Measurements from ENCODE around the gene CAPN10. TPM values are rescaled to one million over a fixed set of nuclear protein-coding genes. Genes with fewer than 3 reads are reported as not detected.

Gene CAPN10
- total RNA-seq, 1 experiment from 2014 or later: 47.4 TPM

GRCh38 chr2:240551288-240551687 lies 35.2 kb upstream of the CAPN10 start:
- Histone ChIP-seq H3K18ac (ENCODE audit: insufficient read length, low read depth, low read length) (no peak overlapping the region), H3K9me3 (ENCODE audit: control insufficient read depth, low read depth, low read length) (peaks cover 12% of the 10 kb centered on the region), H4K5ac (ENCODE audit: insufficient read length, low read depth, low read length) (no peak overlapping the region), H2BK120ac (ENCODE audit: low read depth, low read length, poor library complexity, severe bottlenecking) (no peak overlapping the region), H3K56ac (ENCODE audit: insufficient read length, low read depth, low read length) (no peak overlapping the region), H3K4ac (ENCODE audit: low read depth, low read length) (no peak overlapping the region), H3K4me1 (ENCODE audit: insufficient read depth, low read length) (no peaks in the 10 kb centered on the region), H2BK12ac (ENCODE audit: insufficient read length, low read depth, low read length) (no peak overlapping the region), H4K8ac (replicated peaks; ENCODE audit: insufficient read length, low read depth, low read length) (no peak overlapping the region), H4K91ac (ENCODE audit: insufficient read length, low read depth, low read length) (no peak overlapping the region), H2AFZ (ENCODE audit: low read length) (no peak overlapping the region), H3T11ph (ENCODE audit: low read length) (no peak overlapping the region), H2AK5ac (ENCODE audit: insufficient read length, low read length) (no peak overlapping the region), H3K79me1 (ENCODE audit: insufficient read depth, low read depth, low read length, poor library complexity, severe bottlenecking) (no peaks in the 10 kb centered on the region), H3K79me2 (ENCODE audit: insufficient read depth, low read length) (no peaks in the 10 kb centered on the region), H4K20me1 (ENCODE audit: control insufficient read depth, insufficient read depth, insufficient read length) (no peaks in the 10 kb centered on the region), H3K23me2 (ENCODE audit: insufficient read length, low read depth, low read length, poor library complexity, severe bottlenecking) (no peaks in the 10 kb centered on the region), H2BK5ac (ENCODE audit: insufficient read length, low read length) (no peak overlapping the region), H2BK20ac (ENCODE audit: low read depth, low read length, poor library complexity, severe bottlenecking) (no peak overlapping the region), H3K27me3 (ENCODE audit: insufficient read depth, low read length) (no peaks in the 10 kb centered on the region), H3K14ac (ENCODE audit: insufficient read depth, low read length) (no peak overlapping the region), H3K27ac (ENCODE audit: insufficient read length, low read depth, low read length) (no peak overlapping the region), H3K23ac (ENCODE audit: insufficient read length, low read depth, low read length) (no peak overlapping the region), H3K9ac (ENCODE audit: extremely low read depth, insufficient read length, low read length) (no peak overlapping the region), H2BK15ac (ENCODE audit: low read depth, low read length) (no peak overlapping the region), H3K4me2 (ENCODE audit: insufficient read depth, insufficient read length, low read length) (no peak overlapping the region)
- no peak overlapping the region for H3K27ac Mint-ChIP-seq
- peaks cover 17 to 20% of the 10 kb centered on the region in 2 experiments for H3K9me3 Mint-ChIP-seq
- H3K4me1 Mint-ChIP-seq: no peaks in the 10 kb centered on the region
- no peak for TF ChIP-seq CTCF (conservative IDR thresholded peaks at IDR 0.05)
- H3K27me3 Mint-ChIP-seq (ENCODE audit: low read depth): no peaks in the 10 kb centered on the region; the same call in 1 of the 2 replicates
- no peak overlapping the region for H3K4me3 Mint-ChIP-seq
- peaks cover 21 to 26% (median 21%) of the 10 kb centered on the region in 3 experiments for H3K36me3 Mint-ChIP-seq (ENCODE audit: insufficient read depth in 1 of 3, low read depth in 3 of 3)
- DNase-seq: no peak
- WGBS (ENCODE audit: extremely low coverage, insufficient read length, low lambda C conversion rate): no CpG with 5 or more reads among the region's 4 CpGs
